Chondrocyte (in vitro differentiated cells): ENCODE measurements around the gene LIMK2. TPM values are rescaled to one million over a fixed set of nuclear protein-coding genes. Genes with fewer than 3 reads are reported as not detected.
A peak's percentile ranks its signal among the peaks of the same experiment; 100 is the strongest.

Experiments
- DNase-seq: peaks from one replicate; pipeline ENCODE4 v3.0.0; 2021; ENCODE audit warnings: mixed read lengths, low spot score
- H3K27ac Mint-ChIP-seq: one replicate; pipeline ENCODE4 v1.8.0; 2021; ENCODE audit warnings: mild to moderate bottlenecking, moderate library complexity, mixed read lengths; ENCODE audit not compliant: unreplicated experiment
- H3K27me3 Mint-ChIP-seq: 2 replicates; pipeline ENCODE4 v1.8.0; 2021; ENCODE audit warnings: low read depth, mixed read lengths
- H3K36me3 Mint-ChIP-seq: 2 replicates; pipeline ENCODE4 v1.8.0; 2021; ENCODE audit warnings: low read depth, mixed read lengths
- H3K4me1 Mint-ChIP-seq: 2 replicates; pipeline ENCODE4 v1.8.0; 2021; ENCODE audit warnings: low read depth, mild to moderate bottlenecking, mixed read lengths
- H3K4me3 Mint-ChIP-seq: one replicate; pipeline ENCODE4 v1.8.0; 2021; ENCODE audit warnings: mild to moderate bottlenecking, moderate library complexity, mixed read lengths; ENCODE audit not compliant: unreplicated experiment
- H3K9me3 Mint-ChIP-seq: 2 replicates; pipeline ENCODE4 v1.8.0; 2021; ENCODE audit warnings: low read depth, mixed read lengths
- CTCF ChIP-seq: fragments of 200-600 bp; sonication (generic); IDR thresholded peaks from 2 replicates; pipeline ENCODE4 v1.5.0; 2021; ENCODE audit warnings: antibody characterized with exemption, mild to moderate bottlenecking, moderate library complexity
- total RNA-seq: library from RNA; stranded (reverse); gene quantifications from 3 replicates; pipeline ENCODE4 v1.2.1, GENCODE V29; 2021

The LIMK2 gene
- total RNA-seq, 1 donor from 2014 or later: 58.6 TPM

DNA sequence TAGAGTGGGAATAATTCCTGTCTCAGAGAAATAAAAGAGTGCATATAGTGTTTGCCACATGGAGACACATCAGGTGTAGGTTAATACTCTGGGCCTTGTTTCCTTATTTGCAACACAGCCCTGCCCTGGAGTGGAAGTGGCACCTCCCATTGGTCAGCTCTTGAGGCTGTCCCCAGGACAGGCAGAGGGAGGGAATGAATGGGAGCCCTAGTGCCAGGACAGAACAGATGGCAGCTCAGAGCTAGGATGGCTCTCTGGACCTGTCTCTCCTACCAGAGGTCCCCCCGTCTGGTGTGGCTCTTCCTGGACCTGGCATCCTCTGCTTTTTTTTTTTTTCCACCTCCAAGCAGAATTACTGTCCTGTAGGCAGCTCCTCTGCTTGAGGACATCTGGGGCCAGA is 35.6 kb downstream of the LIMK2 start:
- Mint-ChIP-seq H3K9me3 (no peaks in the 10 kb centered on the region), H3K4me1 (peaks cover 76% of the 10 kb centered on the region), H3K36me3 (no peaks in the 10 kb centered on the region), H3K27ac (peak overlapping the region; percentile 85), H3K4me3 (peak overlapping the region; percentile 85), H3K27me3 (no peaks in the 10 kb centered on the region)
- TF ChIP-seq CTCF: no peak
- DNase-seq: no peak

DNA sequence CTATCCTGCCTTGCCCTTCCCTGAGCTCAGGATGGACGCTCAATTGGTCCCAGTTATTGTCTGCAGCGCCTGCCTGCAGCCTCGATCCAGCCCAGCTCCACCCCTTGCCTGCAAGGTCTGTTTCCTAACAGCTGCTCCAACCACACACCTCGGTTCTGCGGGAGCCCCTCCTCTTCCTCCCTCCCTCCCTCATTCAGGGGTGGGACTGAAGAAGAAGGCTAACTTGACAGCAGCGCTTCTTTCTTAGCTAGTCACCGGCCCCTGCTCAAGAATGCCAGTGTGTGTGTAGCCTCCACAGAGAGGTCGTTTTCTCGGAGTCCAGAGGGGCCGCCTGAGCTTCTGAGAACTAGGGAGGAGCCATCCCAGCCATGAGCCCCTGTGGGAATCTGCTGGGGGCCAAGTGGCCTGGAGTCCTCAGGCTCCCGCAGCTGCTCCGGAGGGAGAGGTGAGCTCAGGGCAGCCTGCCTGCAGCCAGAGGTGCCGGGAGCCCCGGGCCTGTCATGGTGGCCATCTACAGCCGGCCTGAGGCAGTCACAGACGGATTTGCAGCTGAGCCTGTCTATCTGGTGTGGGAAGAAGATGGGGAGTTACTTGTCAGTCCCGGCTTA is 36.1 kb downstream of the LIMK2 start:
- Mint-ChIP-seq H3K9me3 (no peaks in the 10 kb centered on the region), H3K27me3 (no peaks in the 10 kb centered on the region), H3K4me1 (peaks cover 75% of the 10 kb centered on the region), H3K27ac (peak overlapping the region; percentile 85), H3K4me3 (peak overlapping the region; percentile 85), H3K36me3 (no peaks in the 10 kb centered on the region)
- DNase-seq: no peak
- TF ChIP-seq CTCF: no peak

- no peaks in the 10 kb centered on the region for H3K36me3 Mint-ChIP-seq
- H3K4me3 Mint-ChIP-seq: peak overlapping the region; percentile 85
- DNase-seq: no peak
- H3K27me3 Mint-ChIP-seq: no peaks in the 10 kb centered on the region
- H3K27ac Mint-ChIP-seq: peak overlapping the region; percentile 85
- TF ChIP-seq CTCF: no peak
- H3K4me1 Mint-ChIP-seq: peaks cover 71% of the 10 kb centered on the region
- no peaks in the 10 kb centered on the region for H3K9me3 Mint-ChIP-seq
Observed at GRCh38 chr22:31248965-31249958, 37.2 kb downstream of the LIMK2 start.

GRCh38 chr22:31250740-31251600 is 38.9 kb downstream of the LIMK2 start:
- H3K27me3 Mint-ChIP-seq: no peaks in the 10 kb centered on the region
- H3K36me3 Mint-ChIP-seq: no peaks in the 10 kb centered on the region
- H3K4me3 Mint-ChIP-seq: peak overlapping the region; percentile 85
- no peaks in the 10 kb centered on the region for H3K9me3 Mint-ChIP-seq
- TF ChIP-seq CTCF: no peak
- H3K4me1 Mint-ChIP-seq: peaks cover 66% of the 10 kb centered on the region
- peak overlapping the region; percentile 80 for H3K27ac Mint-ChIP-seq
- no peak for DNase-seq

DNA sequence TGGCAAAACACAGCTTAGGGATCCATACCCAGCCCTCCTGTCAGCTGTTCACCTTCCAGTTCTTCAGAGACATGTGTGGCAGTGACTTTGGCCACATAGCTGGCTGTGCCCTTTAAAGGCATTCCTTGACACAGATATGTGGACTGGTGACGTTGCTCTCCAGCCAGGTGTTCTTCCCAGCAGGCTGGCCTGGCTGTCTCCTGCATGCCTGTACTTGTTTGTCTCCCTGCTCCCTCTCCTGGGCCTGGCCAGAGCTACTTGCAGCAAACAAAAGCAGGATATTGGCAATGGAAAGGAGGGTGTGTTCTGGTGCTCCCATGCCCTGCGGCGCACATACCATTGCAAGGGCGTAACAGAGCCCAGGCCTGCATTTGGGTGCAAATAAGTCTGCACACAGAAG is 41.9 kb downstream of the LIMK2 start:
- H3K27me3 Mint-ChIP-seq: no peaks in the 10 kb centered on the region
- no peak for DNase-seq
- H3K36me3 Mint-ChIP-seq: peaks cover 12% of the 10 kb centered on the region
- TF ChIP-seq CTCF: no peak
- peaks cover 49% of the 10 kb centered on the region for H3K4me1 Mint-ChIP-seq
- H3K4me3 Mint-ChIP-seq: no peak overlapping the region
- no peaks in the 10 kb centered on the region for H3K9me3 Mint-ChIP-seq
- no peak overlapping the region for H3K27ac Mint-ChIP-seq
